GM21360 (cell line): ENCODE measurements around the gene CAVIN3.

Experiments
- ATAC-seq: cut with Tn5 transposase; IDR thresholded peaks from one replicate; pipeline ENCODE4 v1.9.1; 2021; ENCODE audit warnings: mild to moderate bottlenecking, moderate library complexity; ENCODE audit not compliant: unreplicated experiment

Gene CAVIN3

GRCh38 chr11:6320411-6321155 lies at the start of gene CAVIN3:
Gene CAVIN3, minus strand, starts transcription at chr11:6320501. Its CDS starts 25 bp downstream, at chr11:6320476.
- peak; percentile 76 for ATAC-seq

GRCh38 chr11:6365659-6366058 lies 45.4 kb upstream of the CAVIN3 start:
- no peak for ATAC-seq

GRCh38 chr11:6362873-6363678 lies 42.8 kb upstream of the CAVIN3 start:
- ATAC-seq = peak; percentile 97

- ATAC-seq = no peak
Measured at GRCh38 chr11:6362185-6362872, 42.0 kb upstream of the CAVIN3 start.

GRCh38 chr11:6360183-6360582 lies 39.9 kb upstream of the CAVIN3 start:
- ATAC-seq = no peak

GRCh38 chr11:6357222-6357621 lies 36.9 kb upstream of the CAVIN3 start:
- ATAC-seq = no peak

- no peak for ATAC-seq
Measured at GRCh38 chr11:6356503-6357055, 36.3 kb upstream of the CAVIN3 start.

- no peak for ATAC-seq
Measured at GRCh38 chr11:6354651-6355485, 34.6 kb upstream of the CAVIN3 start.

- ATAC-seq = peak; percentile 75
Measured at GRCh38 chr11:6353367-6353987, 33.2 kb upstream of the CAVIN3 start.

- ATAC-seq = no peak
Measured at GRCh38 chr11:6351782-6352382, 31.6 kb upstream of the CAVIN3 start.

GRCh38 chr11:6350486-6350885 lies 30.2 kb upstream of the CAVIN3 start:
- ATAC-seq = no peak

GRCh38 chr11:6350043-6350442 lies 29.7 kb upstream of the CAVIN3 start:
- no peak for ATAC-seq

GRCh38 chr11:6345366-6345765 lies 25.1 kb upstream of the CAVIN3 start:
- ATAC-seq = no peak

- no peak for ATAC-seq
Measured at GRCh38 chr11:6336293-6336692, 16.0 kb upstream of the CAVIN3 start.

GRCh38 chr11:6334806-6335205 lies 14.5 kb upstream of the CAVIN3 start:
- ATAC-seq = no peak

- ATAC-seq = no peak
Measured at GRCh38 chr11:6333095-6333494, 12.8 kb upstream of the CAVIN3 start.

GRCh38 chr11:6332066-6332465 lies 11.8 kb upstream of the CAVIN3 start:
- no peak for ATAC-seq

- no peak for ATAC-seq
Measured at GRCh38 chr11:6328321-6328720, 8.0 kb upstream of the CAVIN3 start.

GRCh38 chr11:6327806-6328205 lies 7.5 kb upstream of the CAVIN3 start:
- no peak for ATAC-seq

- ATAC-seq = no peak
Measured at GRCh38 chr11:6326985-6327384, 6.7 kb upstream of the CAVIN3 start.
